SK-N-SH (cell line): Measurements from ENCODE around the gene DBR1. TPM values are rescaled to one million over a fixed set of nuclear protein-coding genes. Genes with fewer than 3 reads are reported as not detected.

Experiments
- CTCF ChIA-PET: fragments of 300-600, 350-600 bp; formaldehyde crosslinking; extraction: SDS; loops from one replicate; lab custom pipeline; 2021; lab: Yijun Ruan, JAX
- POLR2A ChIA-PET: fragments of 350-600 bp; sonication (Branson Sonifier 250); formaldehyde crosslinking; extraction: SDS; loops from one replicate; lab custom pipeline; 2020; ENCODE audit warnings: antibody characterized with exemption, inconsistent platforms; lab: Yijun Ruan, JAX
- DNase-seq: peaks from one replicate; pipeline ENCODE4 v3.0.0; 2012
- H2AFZ ChIP-seq: fragments of 200-600 bp; sonication (generic); 2 replicates; pipeline ENCODE4 v1.8.1; 2016; ENCODE audit warnings: antibody characterized with exemption, mild to moderate bottlenecking, low read depth
- H3F3A ChIP-seq: fragments of 200-600 bp; sonication (generic); replicated peaks from 2 replicates; pipeline ENCODE3; 2016; ENCODE audit warnings: antibody characterized with exemption, mild to moderate bottlenecking; ENCODE audit not compliant: insufficient read depth
- H3K27ac ChIP-seq, 2 experiments: fragments of 200-500 bp in 1 of 2; fragments of 200-600 bp in 1 of 2; sonication (Bioruptor generic) in 1 of 2; sonication (generic), shearing (Covaris generic) in 1 of 2; 2 replicates each; pipeline versions ENCODE4 v1.5.1 to v1.6.1; 2014 to 2016; ENCODE audit warnings: low read depth in 2 of 2, inconsistent platforms in 1 of 2, low read length in 1 of 2, mild to moderate bottlenecking in 1 of 2, mixed read lengths in 1 of 2
- H3K27me3 ChIP-seq: fragments of 200-600 bp; sonication (generic), shearing (Covaris generic); 2 replicates; pipeline ENCODE4 v1.6.1; 2016; ENCODE audit warnings: mixed run types; ENCODE audit not compliant: insufficient read depth
- H3K36me3 ChIP-seq, 2 experiments: fragments of 200-500 bp in 1 of 2; fragments of 200-600 bp in 1 of 2; sonication (Bioruptor generic) in 1 of 2; sonication (generic) in 1 of 2; replicated peaks in 1 of 2; 2 replicates each; pipeline versions ENCODE3 to v1.5.1; 2014 to 2016; ENCODE audit warnings: low read length in 1 of 2, mild to moderate bottlenecking in 1 of 2; ENCODE audit not compliant: insufficient read depth in 2 of 2, control insufficient read depth in 1 of 2
- H3K4me1 ChIP-seq, 2 experiments: fragments of 200-500 bp in 1 of 2; fragments of 200-600 bp in 1 of 2; sonication (Bioruptor generic) in 1 of 2; sonication (generic), shearing (Covaris generic) in 1 of 2; 2 replicates each; pipeline versions ENCODE4 v1.5.1 to v1.6.1; 2014 to 2016; ENCODE audit warnings: low read depth in 1 of 2, low read length in 1 of 2, mixed run types in 1 of 2; ENCODE audit not compliant: insufficient read depth in 2 of 2, control insufficient read depth in 1 of 2
- H3K4me2 ChIP-seq: fragments of 200-600 bp; sonication (generic), shearing (Covaris generic); 2 replicates; pipeline ENCODE4 v1.6.1; 2017; ENCODE audit warnings: mixed run types
- H3K4me3 ChIP-seq, 2 experiments: fragments of 200-500 bp in 1 of 2; fragments of 200-600 bp in 1 of 2; sonication (Bioruptor generic) in 1 of 2; sonication (generic), shearing (Covaris generic) in 1 of 2; 2 replicates each; pipeline versions ENCODE4 v1.5.1 to v1.8.1; 2014 to 2016; ENCODE audit warnings: low read depth in 2 of 2, inconsistent platforms in 1 of 2, low read length in 1 of 2, mild to moderate bottlenecking in 1 of 2, mixed read lengths in 1 of 2, moderate library complexity in 1 of 2
- H3K79me2 ChIP-seq: fragments of 200-600 bp; sonication (generic); 2 replicates; pipeline ENCODE4 v1.8.1; 2017; ENCODE audit warnings: mild to moderate bottlenecking; ENCODE audit not compliant: insufficient read depth
- H3K9ac ChIP-seq: fragments of 200-600 bp; sonication (generic); 2 replicates; pipeline ENCODE4 v1.6.1; 2017; ENCODE audit warnings: mixed run types
- H3K9me2 ChIP-seq: fragments of 200-600 bp; sonication (generic); 2 replicates; pipeline ENCODE4 v1.6.1; 2017; ENCODE audit warnings: mixed run types
- H3K9me3 ChIP-seq: fragments of 200-600 bp; sonication (generic); 2 replicates; pipeline ENCODE4 v1.6.1; 2017; ENCODE audit warnings: mixed run types, mild to moderate bottlenecking, moderate library complexity
- H4K20me1 ChIP-seq: fragments of 200-600 bp; sonication (generic); 2 replicates; pipeline ENCODE4 v1.6.1; 2017; ENCODE audit warnings: mild to moderate bottlenecking, mixed run types; ENCODE audit not compliant: insufficient read depth
- CTCF ChIP-seq: fragments of 200-600 bp; sonication (generic); IDR thresholded peaks from 2 replicates; pipeline ENCODE4 v1.6.1; 2017; ENCODE audit warnings: antibody characterized with exemption, mild to moderate bottlenecking, moderate library complexity
- EP300 ChIP-seq, 2 experiments: IDR thresholded peaks; 2 replicates each; pipeline versions ENCODE4 v1.4.0 to v1.6.1; 2012; ENCODE audit warnings: borderline replicate concordance in 1 of 2, low read depth in 1 of 2, low read length in 1 of 2
- EZH2phosphoT487 ChIP-seq: fragments of 200-600 bp; sonication (generic); IDR thresholded peaks from 2 replicates; pipeline ENCODE4 v1.6.1; 2017; ENCODE audit warnings: low read depth, mixed run types, mild to moderate bottlenecking, antibody characterized with exemption, moderate library complexity, borderline replicate concordance
- FOSL2 ChIP-seq: IDR thresholded peaks from 2 replicates; pipeline ENCODE4 v1.4.0; 2012; ENCODE audit warnings: low read depth, mild to moderate bottlenecking, moderate library complexity, borderline replicate concordance
- FOXM1 ChIP-seq: IDR thresholded peaks from 2 replicates; pipeline ENCODE4 v1.4.0; 2012; ENCODE audit warnings: low read depth, mild to moderate bottlenecking
- GATA2 ChIP-seq: sonication (generic); formaldehyde crosslinking; IDR thresholded peaks from 2 replicates; pipeline ENCODE4 v1.5.0; 2020; ENCODE audit warnings: mild to moderate bottlenecking, missing genetic modification reagents
- IRF3 ChIP-seq: fragments of 150-350 bp; IDR thresholded peaks from 2 replicates; pipeline ENCODE4 v1.6.1; 2016; ENCODE audit warnings: mild to moderate bottlenecking, low read depth, low read length
- JUND ChIP-seq: IDR thresholded peaks from 2 replicates; pipeline ENCODE4 v1.4.0; 2012
- MXI1 ChIP-seq: IDR thresholded peaks from 2 replicates; pipeline ENCODE4 v1.6.1; 2012; ENCODE audit warnings: mild to moderate bottlenecking, low read depth, low read length, improper control_type of control experiment
- NFIC ChIP-seq: IDR thresholded peaks from 2 replicates; pipeline ENCODE4 v1.4.0; 2012; ENCODE audit warnings: borderline replicate concordance
- PBX3 ChIP-seq: IDR thresholded peaks from 2 replicates; pipeline ENCODE4; 2012
- REST ChIP-seq: IDR thresholded peaks from 2 replicates; pipeline ENCODE4 v1.6.1; 2012; ENCODE audit warnings: mild to moderate bottlenecking, low read depth, low read length, moderate library complexity
- RXRA ChIP-seq: IDR thresholded peaks from 2 replicates; pipeline ENCODE4 v1.4.0; 2012; ENCODE audit warnings: low read depth, mild to moderate bottlenecking, borderline replicate concordance
- SMC3 ChIP-seq: IDR thresholded peaks from 2 replicates; pipeline ENCODE4 v1.6.1; 2012; ENCODE audit warnings: low read depth, low read length, improper control_type of control experiment
- TAF1 ChIP-seq: IDR thresholded peaks from 2 replicates; pipeline ENCODE4 v1.6.1; 2012; ENCODE audit warnings: low read depth, mild to moderate bottlenecking, low read length, moderate library complexity, borderline replicate concordance
- YY1 ChIP-seq: IDR thresholded peaks from 2 replicates; pipeline ENCODE4 v1.4.0; 2012; ENCODE audit warnings: low read depth, mild to moderate bottlenecking
- WGBS: methylation state at CpG from one replicate; pipeline ENCODE4 v1.1.6; 2017; ENCODE audit warnings: low lambda C conversion rate; 5-methylcytosine and 5-hydroxymethylcytosine counted together
- polyA plus RNA-seq, 3 experiments: library from polyadenylated mRNA; depleted of rRNA; stranded (reverse); fragments of >200 nt; gene quantifications; 2 replicates each; pipeline ENCODE4 v1.2.3, GENCODE V29; 2012

Gene DBR1
- polyA plus RNA-seq, 1 of the 3 experiments (the other 2 are of a cell fraction) = 9.2 TPM

GRCh38 chr3:138188013-138188730, 13.5 kb upstream of the DBR1 start:
- H3K9ac ChIP-seq = peak overlapping the region; percentile 93
- no peak for DNase-seq
- H3K79me2 ChIP-seq = peaks cover 57% of the 10 kb centered on the region
- POLR2A ChIA-PET = interaction anchor here (2.0 to 2.6 kb wide), 2 partner anchors 13 to 63 kb away, joined by 5 to 16 read pairs; partner anchors contain the start of gene DBR1
- H3K4me3 ChIP-seq = peak overlapping the region; percentile 84 to 97
- no peaks in the 10 kb centered on the region for H3K9me2 ChIP-seq
- peak overlapping the region; percentile 89 for H3K4me2 ChIP-seq
- peaks cover 12 to 13% of the 10 kb centered on the region in 2 experiments for H3K36me3 ChIP-seq
- H3K4me1 ChIP-seq = peaks cover 4 to 7% of the 10 kb centered on the region in 2 experiments; a peak in 2 of 4 replicates
- CTCF ChIA-PET = no interaction called here
- H3K27ac ChIP-seq = peak overlapping the region; percentile 89 to 99; a peak in 3 of 4 replicates
- TF ChIP-seq YY1 = no peak
- no peak for TF ChIP-seq FOSL2
- TF ChIP-seq IRF3 = no peak
- no peak for TF ChIP-seq MXI1
- no peak for TF ChIP-seq GATA2
- TF ChIP-seq EP300 (IDR thresholded peaks at IDR 0.05; ENCODE audit: borderline replicate concordance in 1 of 2, low read depth in 1 of 2, low read length in 1 of 2) = no peak
- no peak for TF ChIP-seq EZH2phosphoT487
- no peak for TF ChIP-seq FOXM1
- TF ChIP-seq CTCF = no peak
- no peaks in the 10 kb centered on the region for H3K9me3 ChIP-seq
- peaks cover 15% of the 10 kb centered on the region for H3F3A ChIP-seq
- peak overlapping the region; percentile 92; the same call in 1 of the 2 replicates for H2AFZ ChIP-seq
- WGBS = 7% methylated on average over 17 of the region's 17 CpGs
- H4K20me1 ChIP-seq = peaks cover 33% of the 10 kb centered on the region
- no peaks in the 10 kb centered on the region for H3K27me3 ChIP-seq

- no peaks in the 10 kb centered on the region for H3K27me3 ChIP-seq
- H3F3A ChIP-seq = peaks cover 15% of the 10 kb centered on the region
- ChIA-PET CTCF (interaction anchor here (1.0 kb wide), 1 partner anchor 13 kb away, joined by 3 read pairs; the partner anchor contains the start of gene DBR1), POLR2A (interaction anchor here (0.6 to 2.6 kb wide), 5 partner anchors 9 to 407 kb away, joined by 3 to 16 read pairs (median 3); partner anchors contain the start of genes DBR1 and DZIP1L)
- H3K9me3 ChIP-seq = no peaks in the 10 kb centered on the region
- peaks cover 25% of the 10 kb centered on the region for H4K20me1 ChIP-seq
- H3K36me3 ChIP-seq = peaks cover 8 to 12% of the 10 kb centered on the region in 2 experiments
- H3K4me3 ChIP-seq = peak within 1 kb of the TSS; percentile 84 to 97
- 0% methylated on average over 25 of the region's 59 CpGs for WGBS
- peaks cover 50% of the 10 kb centered on the region for H3K79me2 ChIP-seq
- H3K9ac ChIP-seq = peak within 1 kb of the TSS; percentile 93
- peak; percentile 85 for DNase-seq
- peak within 1 kb of the TSS; percentile 92 for H2AFZ ChIP-seq
- H3K4me2 ChIP-seq = peak within 1 kb of the TSS; percentile 89
- H3K27ac ChIP-seq = peak within 1 kb of the TSS; percentile 89 to 99
- no peaks in the 10 kb centered on the region for H3K9me2 ChIP-seq
- H3K4me1 ChIP-seq = peaks cover 4 to 7% of the 10 kb centered on the region in 2 experiments; a peak in 2 of 4 replicates
- no peak; the same call in 1 of the 2 replicates for TF ChIP-seq JUND
- TF ChIP-seq MXI1 = peak; percentile 4; the same call in 1 of the 2 replicates
- TF ChIP-seq REST = peak; percentile 16; the same call in 1 of the 2 replicates
- peak; percentile 53; the same call in 1 of the 2 replicates for TF ChIP-seq NFIC
- peak; percentile 93 for TF ChIP-seq TAF1
- no peak for TF ChIP-seq SMC3
- TF ChIP-seq PBX3 = no peak
- no peak for TF ChIP-seq FOXM1
- no peak for TF ChIP-seq RXRA
These were observed 12.7 kb upstream of the DBR1 start, which contains the start of gene ARMC8 for GRCh38 chr3:138187296-138188012. Gene ARMC8, plus strand, starts transcription at chr3:138187301. Its CDS starts 254 bp downstream, at chr3:138187555.
